GM12873 (cell line): ENCODE measurements around the gene EPN3.
A peak's percentile ranks its signal among the peaks of the same experiment; 100 is the strongest.

ENCODE experiments used
- TF ChIP-seq, protein P1 (sequence below): IDR thresholded peaks from 2 replicates; pipeline ENCODE4 v1.5.1; 2012; ENCODE audit warnings: low read depth, mild to moderate bottlenecking, moderate library complexity, low read length, control low read depth; ENCODE audit not compliant: insufficient read depth; ENCODE audit errors: missing control alignments

Gene EPN3

DNA sequence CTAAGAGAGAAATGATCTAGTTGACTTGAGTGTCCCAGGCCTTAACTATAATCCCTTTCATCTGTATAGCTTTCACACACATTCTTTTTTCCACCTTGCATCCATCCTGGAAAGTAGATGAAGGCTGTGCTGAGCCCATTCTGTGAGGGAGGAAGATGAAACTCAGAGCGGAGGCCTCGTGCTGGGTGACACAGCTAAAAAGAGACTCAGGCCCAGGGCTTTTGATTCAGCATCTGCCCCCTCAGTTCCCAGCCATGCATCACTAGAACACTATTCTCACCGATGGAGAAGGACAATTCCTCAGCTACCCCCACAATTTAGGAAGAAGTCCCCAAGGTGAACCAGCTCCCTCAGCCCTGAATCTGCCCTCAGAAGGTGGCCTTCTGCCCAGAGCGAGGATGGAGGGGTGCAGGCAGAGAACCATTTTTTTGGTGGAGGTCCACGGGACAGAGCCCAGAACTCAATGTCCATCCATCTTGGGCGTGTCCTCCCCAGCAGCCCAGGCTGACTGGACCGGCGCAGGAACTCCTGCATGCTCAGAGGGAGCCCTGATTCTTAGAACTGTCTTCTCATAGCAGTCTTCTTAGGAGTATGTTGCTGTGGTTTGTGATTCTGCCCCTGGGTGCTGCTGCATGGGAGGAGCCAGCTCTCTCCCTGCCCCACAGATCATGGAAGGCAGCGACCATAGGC lies 30.1 kb upstream of the EPN3 start:
- TF ChIP-seq, protein P1, sequence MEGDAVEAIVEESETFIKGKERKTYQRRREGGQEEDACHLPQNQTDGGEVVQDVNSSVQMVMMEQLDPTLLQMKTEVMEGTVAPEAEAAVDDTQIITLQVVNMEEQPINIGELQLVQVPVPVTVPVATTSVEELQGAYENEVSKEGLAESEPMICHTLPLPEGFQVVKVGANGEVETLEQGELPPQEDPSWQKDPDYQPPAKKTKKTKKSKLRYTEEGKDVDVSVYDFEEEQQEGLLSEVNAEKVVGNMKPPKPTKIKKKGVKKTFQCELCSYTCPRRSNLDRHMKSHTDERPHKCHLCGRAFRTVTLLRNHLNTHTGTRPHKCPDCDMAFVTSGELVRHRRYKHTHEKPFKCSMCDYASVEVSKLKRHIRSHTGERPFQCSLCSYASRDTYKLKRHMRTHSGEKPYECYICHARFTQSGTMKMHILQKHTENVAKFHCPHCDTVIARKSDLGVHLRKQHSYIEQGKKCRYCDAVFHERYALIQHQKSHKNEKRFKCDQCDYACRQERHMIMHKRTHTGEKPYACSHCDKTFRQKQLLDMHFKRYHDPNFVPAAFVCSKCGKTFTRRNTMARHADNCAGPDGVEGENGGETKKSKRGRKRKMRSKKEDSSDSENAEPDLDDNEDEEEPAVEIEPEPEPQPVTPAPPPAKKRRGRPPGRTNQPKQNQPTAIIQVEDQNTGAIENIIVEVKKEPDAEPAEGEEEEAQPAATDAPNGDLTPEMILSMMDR: no peak

DNA sequence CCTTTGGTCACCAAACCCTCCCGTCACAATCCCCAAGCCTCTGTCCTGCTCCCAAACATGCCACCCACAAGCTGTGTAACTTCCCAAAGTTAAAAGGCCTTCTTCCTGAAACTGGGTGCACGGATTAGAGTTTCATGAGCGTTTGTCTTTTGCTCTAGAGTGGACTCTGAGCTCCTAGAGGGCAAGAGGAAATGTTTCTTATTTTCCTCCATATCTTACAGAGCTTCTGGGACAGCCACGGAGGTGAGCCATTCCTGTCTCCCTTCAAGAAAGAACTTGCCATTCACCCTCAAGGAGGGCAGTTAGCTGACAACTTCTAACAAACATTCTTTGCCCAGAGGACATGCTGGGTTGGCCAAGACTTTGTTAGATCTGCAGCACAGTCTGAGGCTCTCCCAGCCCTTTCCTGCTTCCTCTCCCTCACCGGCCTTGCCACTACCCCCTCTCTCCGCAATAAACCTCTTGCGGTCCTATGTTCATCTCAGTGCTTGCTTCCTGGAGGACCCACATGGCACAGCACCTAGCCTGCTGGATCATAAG lies 26.9 kb upstream of the EPN3 start:
- TF ChIP-seq, protein P1: no peak

DNA sequence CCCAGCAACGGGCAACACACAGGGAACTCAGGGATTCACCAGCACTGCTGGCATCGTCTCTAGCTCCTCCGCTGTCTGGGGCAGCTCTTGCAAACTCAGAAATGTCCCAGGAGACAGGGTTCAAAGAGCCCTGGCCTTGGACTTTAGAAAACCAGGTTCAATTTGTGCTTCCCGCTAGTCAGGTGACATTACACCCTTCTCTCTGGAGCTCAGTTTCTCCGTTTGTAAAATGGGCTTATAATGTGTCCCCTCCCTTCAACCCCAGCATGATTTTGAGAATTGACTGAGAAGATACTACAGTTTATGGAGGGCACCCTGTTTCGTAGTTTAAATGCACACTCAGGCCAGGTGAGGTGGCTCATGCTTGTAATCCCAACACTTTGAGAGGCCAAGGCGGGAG lies 26.2 kb upstream of the EPN3 start:
- TF ChIP-seq, protein P1: no peak

DNA sequence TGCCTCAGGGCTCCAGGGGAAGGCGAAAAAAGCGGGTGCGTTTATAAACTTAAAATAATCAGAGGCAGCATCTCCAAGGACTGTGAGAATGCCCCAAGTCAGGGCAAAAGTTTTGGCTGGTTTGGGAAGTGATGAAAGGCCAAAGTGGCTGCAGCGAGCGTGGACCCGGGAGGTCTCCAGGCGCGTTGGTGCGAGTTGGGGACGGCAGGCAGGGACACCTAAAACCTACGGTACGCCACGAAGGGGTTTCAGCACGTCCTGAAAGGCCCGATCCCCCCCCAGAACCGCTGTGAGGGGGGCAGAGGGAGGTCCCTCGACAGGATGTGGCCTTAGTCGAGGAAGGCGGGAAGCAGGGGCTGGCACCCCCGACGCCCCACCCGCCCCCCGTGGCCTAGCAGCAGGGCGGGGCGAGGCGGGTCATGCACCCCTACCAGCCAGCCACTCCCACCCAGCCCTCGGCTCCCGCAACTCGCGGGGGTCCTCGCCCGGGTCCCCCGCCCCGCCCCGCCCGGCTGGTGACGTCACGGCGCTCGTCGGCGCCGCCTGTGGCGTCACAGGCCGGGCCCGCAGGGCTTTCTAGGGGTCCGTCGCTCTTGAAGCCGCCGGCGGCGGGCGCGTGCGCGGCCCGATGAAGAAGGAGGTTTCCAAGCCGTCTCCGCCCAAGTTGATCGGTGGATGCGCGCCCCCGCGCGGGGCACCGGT lies 24.5 kb upstream of the EPN3 start, which contains the start of gene MYCBPAP:
Gene MYCBPAP (plus strand): TSS at position 569 of the 702 bp plus-strand sequence. CDS start 236 bp downstream, outside the sequence.
- TF ChIP-seq, protein P1: peak; percentile 33

DNA sequence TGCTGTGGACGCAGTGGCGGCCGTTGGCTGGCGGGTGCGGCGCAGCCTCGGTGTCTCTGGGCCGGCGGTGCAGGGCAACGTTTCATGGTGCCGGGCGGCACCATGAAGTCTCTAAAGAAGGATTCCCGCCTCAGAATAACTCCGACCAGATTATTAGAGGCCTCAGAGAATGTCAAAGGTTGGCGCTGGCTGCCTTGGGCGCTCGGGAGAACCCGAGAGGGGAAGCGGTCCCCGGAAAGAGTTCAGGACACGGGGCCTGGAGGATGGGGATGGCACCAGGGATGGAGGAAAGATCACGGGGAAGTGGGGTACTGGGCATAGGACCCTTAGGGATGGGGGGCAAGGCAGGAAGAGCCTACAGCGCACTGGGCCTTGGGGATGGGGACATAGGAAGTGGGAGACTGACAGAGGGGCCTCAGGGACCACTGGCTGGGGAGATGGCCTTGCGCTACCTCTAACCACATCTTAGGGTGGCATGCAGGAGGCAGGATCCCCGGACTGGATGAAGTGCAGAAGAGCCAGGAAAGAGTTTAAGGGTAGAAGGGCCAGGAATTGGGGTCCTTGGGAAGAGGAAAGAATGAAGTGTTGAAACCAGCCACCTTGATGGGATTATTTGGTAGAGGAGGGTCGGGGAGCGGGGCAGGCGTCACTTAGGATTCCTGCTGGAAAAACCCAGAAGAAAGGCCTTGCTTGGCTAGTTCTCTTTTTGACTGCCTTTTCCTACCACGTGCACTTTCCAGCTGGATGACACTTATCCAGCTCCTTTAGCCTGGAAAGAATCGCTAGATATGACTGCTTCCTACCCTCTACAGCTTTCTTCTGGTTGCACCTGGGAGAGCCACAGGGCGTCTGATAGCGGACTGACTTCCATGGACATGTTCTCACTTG lies 23.7 kb upstream of the EPN3 start:
- TF ChIP-seq, protein P1: no peak

DNA sequence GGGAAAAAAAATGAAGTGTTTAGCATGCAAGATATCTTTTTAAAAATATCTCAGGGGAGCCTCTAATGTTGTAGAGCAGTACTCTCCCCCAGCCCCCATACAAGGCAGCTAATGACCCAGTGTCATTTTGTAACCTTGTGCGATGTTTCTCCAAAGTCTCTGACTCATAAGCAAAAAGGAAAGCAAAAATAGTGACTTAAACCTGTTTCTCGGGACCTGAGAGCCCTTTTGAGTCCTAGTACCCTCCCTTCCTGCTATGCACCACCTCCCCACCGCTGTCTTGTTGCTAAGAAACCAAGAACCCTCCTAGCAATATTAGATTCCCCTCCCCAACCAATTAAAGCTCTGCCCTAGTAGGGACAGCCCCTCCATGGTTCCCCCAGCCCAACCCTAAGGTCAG lies 21.5 kb upstream of the EPN3 start:
- TF ChIP-seq, protein P1: no peak
